Measurements from ENCODE around the gene NCOA1.

- TF ChIP-seq EZH2 (IDR thresholded peaks at IDR 0.05; ENCODE audit: borderline replicate concordance, low read depth, low read length, severe bottlenecking): no peak
- no peak for TF ChIP-seq POLR2A (IDR thresholded peaks at IDR 0.05; ENCODE audit: low read depth, low read length)
- no peak for TF ChIP-seq GATA2 (IDR thresholded peaks at IDR 0.05; ENCODE audit: insufficient read depth, insufficient read length, low read depth, low read length)
- no peak for TF ChIP-seq CTCF (IDR thresholded peaks at IDR 0.05; ENCODE audit: extremely low read depth in 1 of 2, insufficient read depth in 1 of 2, low read depth in 1 of 2, low read length in 2 of 2)
- TF ChIP-seq MAX (IDR thresholded peaks at IDR 0.05; ENCODE audit: insufficient read depth, insufficient read length): no peak
- no peak for TF ChIP-seq POLR2AphosphoS5 (IDR thresholded peaks at IDR 0.05; ENCODE audit: insufficient read depth, low read depth, low read length)
- TF ChIP-seq MYC (IDR thresholded peaks at IDR 0.05; ENCODE audit: low read depth, low read length): no peak
- TF ChIP-seq JUN (IDR thresholded peaks at IDR 0.05; ENCODE audit: borderline replicate concordance, insufficient read depth, insufficient read length, low read depth): no peak
- TF ChIP-seq FOS (IDR thresholded peaks at IDR 0.05; ENCODE audit: borderline replicate concordance, insufficient read depth, low read length): no peak
These were observed 37.5 kb upstream of the NCOA1 start for GRCh38 chr2:24453379-24454073.

Measured in endothelial cell of umbilical vein (primary cell).